ENCODE results near the gene RHAG.

DNA sequence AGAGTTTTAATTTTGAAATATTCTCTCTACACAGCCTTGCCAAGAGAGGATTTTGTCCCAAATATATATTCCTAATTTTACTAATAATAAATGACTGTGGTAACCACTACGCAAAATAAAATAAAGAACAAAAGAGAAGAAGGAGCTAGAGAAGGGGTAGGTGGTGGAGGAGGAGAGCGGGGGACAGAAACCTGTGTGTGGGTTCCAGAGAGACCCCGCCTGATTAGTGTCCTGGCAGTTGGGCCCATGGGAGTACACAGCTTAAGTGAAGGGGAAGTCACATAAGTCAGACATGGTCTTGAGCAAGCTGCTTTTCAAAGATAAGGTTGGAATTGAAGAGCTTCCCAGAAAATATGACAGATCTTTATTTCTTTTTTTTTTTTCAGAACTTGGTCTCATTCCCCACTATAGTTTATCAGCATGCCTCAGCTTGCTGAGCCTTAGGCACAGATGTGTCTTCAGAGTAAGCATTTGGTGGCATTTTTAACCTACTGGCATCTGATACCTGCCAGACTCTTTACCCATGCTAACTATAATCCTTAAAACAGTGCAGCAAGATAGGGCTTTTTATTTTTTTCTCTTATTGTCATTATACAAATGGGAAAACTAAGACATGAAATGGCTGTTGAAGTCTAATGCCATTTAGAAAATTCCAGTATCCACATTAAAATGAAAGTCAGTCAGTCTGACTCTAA lies 9.6 kb upstream of the RHAG start:
- no peak for TF ChIP-seq ZNF274 (IDR thresholded peaks at IDR 0.05; ENCODE audit: low read depth, low read length)
- no peak for TF ChIP-seq SUZ12 (IDR thresholded peaks at IDR 0.05; ENCODE audit: extremely low read depth, insufficient read depth, insufficient read length)
- no peak for TF ChIP-seq YY1 (IDR thresholded peaks at IDR 0.05; ENCODE audit: insufficient read depth, insufficient read length)
